ENCODE measurements around the gene SYT6. TPM values are rescaled to one million over a fixed set of nuclear protein-coding genes. Genes with fewer than 3 reads are reported as not detected.
"Not testable (repeated sequence)": the region's sequence is repeated elsewhere in the genome, so short reads cannot be mapped to it uniquely, and the experiment has no call there.

The SYT6 gene
- total RNA-seq, 1 experiment from 2014 or later = 77.2 TPM

DNA sequence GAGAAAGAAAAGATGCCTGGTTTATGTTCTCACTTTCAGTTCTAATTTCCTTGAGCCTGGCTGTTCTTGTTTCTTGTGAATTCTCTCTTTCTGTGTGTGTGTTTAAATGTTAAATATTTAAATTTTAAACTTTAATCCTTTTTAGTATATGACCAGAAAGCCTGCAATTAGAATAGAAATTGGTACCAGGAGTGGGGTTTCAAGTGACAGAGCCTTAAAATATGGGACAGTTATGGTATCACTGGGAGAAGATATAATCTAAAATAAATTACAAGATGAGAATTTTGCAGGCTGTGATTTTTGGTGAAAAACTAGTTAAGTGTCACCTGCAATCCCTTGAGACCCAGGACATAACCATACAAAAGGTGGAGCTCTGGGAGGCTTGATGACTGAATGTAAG lies 81.4 kb downstream of the SYT6 start:
- Histone ChIP-seq H2BK12ac (ENCODE audit: insufficient read length, low read depth, low read length) (no peak overlapping the region), H2BK120ac (ENCODE audit: low read depth, low read length, poor library complexity, severe bottlenecking) (no peak overlapping the region), H3K4me2 (ENCODE audit: insufficient read depth, insufficient read length, low read length) (no peak overlapping the region), H2BK5ac (ENCODE audit: insufficient read length, low read length) (no peak overlapping the region), H3K56ac (ENCODE audit: insufficient read length, low read depth, low read length) (no peak overlapping the region), H3K23ac (ENCODE audit: insufficient read length, low read depth, low read length) (no peak overlapping the region), H2AK5ac (ENCODE audit: insufficient read length, low read length) (no peak overlapping the region), H2BK15ac (ENCODE audit: low read depth, low read length) (no peak overlapping the region), H3K79me2 (ENCODE audit: insufficient read depth, low read length) (no peaks in the 10 kb centered on the region), H2BK20ac (ENCODE audit: low read depth, low read length, poor library complexity, severe bottlenecking) (no peak overlapping the region), H4K8ac (replicated peaks; ENCODE audit: insufficient read length, low read depth, low read length) (no peak overlapping the region), H3K14ac (ENCODE audit: insufficient read depth, low read length) (no peak overlapping the region), H3T11ph (ENCODE audit: low read length) (no peak overlapping the region), H3K9me3 (ENCODE audit: control insufficient read depth, low read depth, low read length) (peaks cover 22% of the 10 kb centered on the region), H4K20me1 (ENCODE audit: control insufficient read depth, insufficient read depth, insufficient read length) (no peaks in the 10 kb centered on the region), H3K79me1 (ENCODE audit: insufficient read depth, low read depth, low read length, poor library complexity, severe bottlenecking) (no peaks in the 10 kb centered on the region), H3K4me1 (ENCODE audit: insufficient read depth, low read length) (peaks cover 15% of the 10 kb centered on the region; the same call in 1 of the 2 replicates), H3K18ac (ENCODE audit: insufficient read length, low read depth, low read length) (no peak overlapping the region), H4K5ac (ENCODE audit: insufficient read length, low read depth, low read length) (no peak overlapping the region), H4K91ac (ENCODE audit: insufficient read length, low read depth, low read length) (no peak overlapping the region), H3K23me2 (ENCODE audit: insufficient read length, low read depth, low read length, poor library complexity, severe bottlenecking) (no peaks in the 10 kb centered on the region), H3K9ac (ENCODE audit: extremely low read depth, insufficient read length, low read length) (no peak overlapping the region), H3K4ac (ENCODE audit: low read depth, low read length) (no peak overlapping the region), H3K27me3 (ENCODE audit: insufficient read depth, low read length) (no peaks in the 10 kb centered on the region), H2AFZ (ENCODE audit: low read length) (no peak overlapping the region), H3K27ac (ENCODE audit: insufficient read length, low read depth, low read length) (no peak overlapping the region)
- H3K4me3 Mint-ChIP-seq = no peak overlapping the region
- no peak for DNase-seq
- H3K4me1 Mint-ChIP-seq = peaks cover 35 to 36% of the 10 kb centered on the region in 2 experiments
- H3K9me3 Mint-ChIP-seq = peaks cover 29 to 39% of the 10 kb centered on the region in 2 experiments
- H3K27ac Mint-ChIP-seq = no peak overlapping the region
- TF ChIP-seq CTCF (conservative IDR thresholded peaks at IDR 0.05) = no peak
- H3K27me3 Mint-ChIP-seq (ENCODE audit: low read depth) = no peaks in the 10 kb centered on the region; the same call in 1 of the 2 replicates
- H3K36me3 Mint-ChIP-seq (ENCODE audit: insufficient read depth in 1 of 3, low read depth in 3 of 3) = peaks cover 29 to 54% (median 41%) of the 10 kb centered on the region in 3 experiments

- not testable (repeated sequence) for H4K5ac ChIP-seq (ENCODE audit: insufficient read length, low read depth, low read length); H3K27me3 Mint-ChIP-seq (ENCODE audit: low read depth); H2BK15ac ChIP-seq (ENCODE audit: low read depth, low read length); H3K4me2 ChIP-seq (ENCODE audit: insufficient read depth, insufficient read length, low read length); H2BK12ac ChIP-seq (ENCODE audit: insufficient read length, low read depth, low read length); H2BK5ac ChIP-seq (ENCODE audit: insufficient read length, low read length); H3K79me2 ChIP-seq (ENCODE audit: insufficient read depth, low read length); H4K91ac ChIP-seq (ENCODE audit: insufficient read length, low read depth, low read length); H3K79me1 ChIP-seq (ENCODE audit: insufficient read depth, low read depth, low read length, poor library complexity, severe bottlenecking); H4K20me1 ChIP-seq (ENCODE audit: control insufficient read depth, insufficient read depth, insufficient read length); H3T11ph ChIP-seq (ENCODE audit: low read length); H3K4me3 Mint-ChIP-seq; H3K14ac ChIP-seq (ENCODE audit: insufficient read depth, low read length); H3K27ac ChIP-seq (ENCODE audit: insufficient read length, low read depth, low read length); H3K27ac Mint-ChIP-seq; H3K23me2 ChIP-seq (ENCODE audit: insufficient read length, low read depth, low read length, poor library complexity, severe bottlenecking); H2BK20ac ChIP-seq (ENCODE audit: low read depth, low read length, poor library complexity, severe bottlenecking); H3K9ac ChIP-seq (ENCODE audit: extremely low read depth, insufficient read length, low read length); H4K8ac ChIP-seq (replicated peaks; ENCODE audit: insufficient read length, low read depth, low read length); H3K4me1 ChIP-seq (ENCODE audit: insufficient read depth, low read length); H2AK5ac ChIP-seq (ENCODE audit: insufficient read length, low read length); H2AFZ ChIP-seq (ENCODE audit: low read length); DNase-seq; H3K27me3 ChIP-seq (ENCODE audit: insufficient read depth, low read length); H2BK120ac ChIP-seq (ENCODE audit: low read depth, low read length, poor library complexity, severe bottlenecking); H3K18ac ChIP-seq (ENCODE audit: insufficient read length, low read depth, low read length); H3K4ac ChIP-seq (ENCODE audit: low read depth, low read length); H3K23ac ChIP-seq (ENCODE audit: insufficient read length, low read depth, low read length); H3K56ac ChIP-seq (ENCODE audit: insufficient read length, low read depth, low read length)
- Mint-ChIP-seq H3K36me3 (ENCODE audit: insufficient read depth in 1 of 3, low read depth in 3 of 3) (peaks cover 29 to 56% (median 39%) of the 10 kb centered on the region in 3 experiments), H3K4me1 (peaks cover 10 to 11% of the 10 kb centered on the region in 2 experiments), H3K9me3 (peaks cover 29 to 39% of the 10 kb centered on the region in 2 experiments)
- peaks cover 22% of the 10 kb centered on the region for H3K9me3 ChIP-seq (ENCODE audit: control insufficient read depth, low read depth, low read length)
Measured at GRCh38 chr1:114069762-114070161, 83.9 kb downstream of the SYT6 start.
